HFFc6 (cell line): Measurements from ENCODE around the gene CORO7. TPM values are rescaled to one million over a fixed set of nuclear protein-coding genes. Genes with fewer than 3 reads are reported as not detected.

Source experiments
- DNase-seq: peaks from one replicate; pipeline ENCODE4 v3.0.0-alpha.2; 2018
- H3K27ac Mint-ChIP-seq: 2 replicates; pipeline ENCODE4 v1.8.0; 2020; ENCODE audit warnings: mild to moderate bottlenecking, mixed read lengths
- H3K27me3 Mint-ChIP-seq: 2 replicates; pipeline ENCODE4 v1.8.0; 2021; ENCODE audit warnings: mild to moderate bottlenecking, moderate library complexity, mixed read lengths; ENCODE audit not compliant: insufficient read depth
- H3K36me3 Mint-ChIP-seq: 2 replicates; pipeline ENCODE4 v1.8.0; 2021; ENCODE audit warnings: low read depth, mixed read lengths
- H3K4me1 Mint-ChIP-seq: 2 replicates; pipeline ENCODE4 v1.8.0; 2020; ENCODE audit warnings: low read depth, mixed read lengths
- H3K4me3 Mint-ChIP-seq: 2 replicates; pipeline ENCODE4 v1.8.0; 2020; ENCODE audit warnings: mild to moderate bottlenecking, moderate library complexity, mixed read lengths
- H3K9me3 Mint-ChIP-seq: 2 replicates; pipeline ENCODE4 v1.8.0; 2020; ENCODE audit warnings: mild to moderate bottlenecking, mixed read lengths
- CTCF ChIP-seq: fragments of 200-600 bp; sonication (generic); IDR thresholded peaks from 2 replicates; pipeline ENCODE4 v1.5.0; 2021; ENCODE audit warnings: antibody characterized with exemption, mild to moderate bottlenecking
- total RNA-seq, 6 experiments: library from RNA; stranded (reverse); fragmentation: NEBNext Ultra II Directional; extraction: Animal tissue kit (Norgen Biotek cat#: 25700); gene quantifications; 2 replicates in 1 of 6; 3 replicates in 5 of 6; pipeline ENCODE4 v1.2.3, GENCODE V29; 2021

Gene CORO7
- total RNA-seq, 6 experiments from 2014 or later: 12.1 to 20.9 (median 17.2) TPM

GRCh38 chr16:4376893-4377572 lies 39.4 kb downstream of the CORO7 start:
- Mint-ChIP-seq H3K4me1 (peaks cover 49% of the 10 kb centered on the region), H3K27me3 (peaks cover 9% of the 10 kb centered on the region), H3K27ac (peak overlapping the region; percentile 98), H3K4me3 (peak overlapping the region; percentile 83), H3K36me3 (no peaks in the 10 kb centered on the region; the same call in 1 of the 2 replicates), H3K9me3 (no peaks in the 10 kb centered on the region)
- no peak for DNase-seq
- no peak for TF ChIP-seq CTCF

- H3K4me3 Mint-ChIP-seq: peak overlapping the region; percentile 83
- TF ChIP-seq CTCF: peak; percentile 17; the same call in 1 of the 2 replicates
- H3K27me3 Mint-ChIP-seq: peaks cover 9% of the 10 kb centered on the region
- DNase-seq: peak; percentile 89
- peaks cover 51% of the 10 kb centered on the region for H3K4me1 Mint-ChIP-seq
- peak overlapping the region; percentile 98 for H3K27ac Mint-ChIP-seq
- no peaks in the 10 kb centered on the region for H3K9me3 Mint-ChIP-seq
- no peaks in the 10 kb centered on the region; the same call in 1 of the 2 replicates for H3K36me3 Mint-ChIP-seq
These were observed 40.1 kb downstream of the CORO7 start for GRCh38 chr16:4376126-4376892.

GRCh38 chr16:4375717-4376116 lies 40.7 kb downstream of the CORO7 start:
- Mint-ChIP-seq H3K27ac (peak overlapping the region; percentile 98), H3K4me3 (peak overlapping the region; percentile 83), H3K4me1 (peaks cover 56% of the 10 kb centered on the region), H3K36me3 (no peaks in the 10 kb centered on the region; the same call in 1 of the 2 replicates), H3K9me3 (no peaks in the 10 kb centered on the region), H3K27me3 (peaks cover 9% of the 10 kb centered on the region)
- DNase-seq: peak; percentile 68
- no peak for TF ChIP-seq CTCF

GRCh38 chr16:4373909-4374742 lies 42.3 kb downstream of the CORO7 start:
- Mint-ChIP-seq H3K9me3 (no peaks in the 10 kb centered on the region), H3K27ac (peak overlapping the region; percentile 98)

More at GRCh38 chr16:4373909-4374742, 42.3 kb downstream of the CORO7 start:
- Mint-ChIP-seq H3K4me1 (peaks cover 65% of the 10 kb centered on the region), H3K4me3 (peak overlapping the region; percentile 93), H3K36me3 (no peaks in the 10 kb centered on the region; the same call in 1 of the 2 replicates), H3K27me3 (peaks cover 8% of the 10 kb centered on the region)
- no peak for TF ChIP-seq CTCF
- peak; percentile 98 for DNase-seq
